AG04450 (cell line): ENCODE results near the gene POLR1A. TPM values are rescaled to one million over a fixed set of nuclear protein-coding genes. Genes with fewer than 3 reads are reported as not detected.

Experiments used
- CTCF ChIA-PET: fragments of 300-600, 350-600 bp; formaldehyde crosslinking; extraction: SDS; loops from one replicate; lab custom pipeline; 2022; ENCODE audit warnings: antibody characterized with exemption, inconsistent platforms; lab: Charles Lee
- POLR2A ChIA-PET: fragments of 350-600 bp; formaldehyde crosslinking; extraction: SDS; loops from one replicate; lab custom pipeline; 2021; ENCODE audit warnings: antibody characterized with exemption, inconsistent platforms; lab: Yijun Ruan, JAX
- DNase-seq: peaks from one replicate; pipeline ENCODE4 v3.0.0-alpha.2; 2011; ENCODE audit warnings: low read depth, low spot score
- H3K27ac ChIP-seq: one replicate; pipeline ENCODE4 v1.5.1; 2012; ENCODE audit warnings: low read depth, low read length, control low read depth
- H3K27me3 ChIP-seq: one replicate; pipeline ENCODE4 v1.6.0; 2012; ENCODE audit warnings: low read length; ENCODE audit not compliant: control insufficient read depth, insufficient read depth
- H3K4me3 ChIP-seq: 2 replicates; pipeline ENCODE4 v1.5.1; 2011; ENCODE audit warnings: mild to moderate bottlenecking, low read depth, low read length, control low read depth
- H3K9me3 ChIP-seq: 2 replicates; pipeline ENCODE4 v1.5.1; 2012; ENCODE audit warnings: low read length; ENCODE audit not compliant: control insufficient read depth, insufficient read depth
- polyA plus RNA-seq: library from polyadenylated mRNA; depleted of rRNA; stranded (reverse); fragments of >200 nt; gene quantifications from 2 replicates; pipeline ENCODE4 v1.2.3, GENCODE V29; 2011
- TF ChIP-seq, protein P1 (sequence below): IDR thresholded peaks from 2 replicates; pipeline ENCODE4 v1.5.1; 2011; ENCODE audit warnings: low read depth, low read length, control low read depth, inconsistent platforms

The POLR1A gene
- polyA plus RNA-seq, 1 experiment, result 11.1 TPM

DNA sequence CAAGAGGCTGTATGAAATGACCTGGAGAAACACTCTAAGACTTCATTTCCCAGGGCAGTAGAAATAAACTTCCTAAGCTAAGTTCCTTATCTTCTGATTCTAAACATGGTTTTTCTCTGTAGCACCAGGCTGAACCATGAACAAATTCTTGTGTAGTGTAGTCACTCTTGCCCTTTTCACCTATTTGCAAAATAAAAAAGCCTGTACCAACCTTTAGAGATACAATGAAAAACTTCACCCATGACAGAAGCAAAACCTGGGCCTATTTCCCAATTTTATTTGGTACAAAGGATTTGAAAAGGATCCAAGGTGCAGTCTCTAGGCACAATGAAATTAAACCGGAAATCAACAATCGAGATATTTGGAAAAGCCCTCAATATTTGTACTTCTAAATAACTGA lies 43.6 kb downstream of the POLR1A start:
- Histone ChIP-seq H3K27ac (no peak overlapping the region), H3K9me3 (no peaks in the 10 kb centered on the region)
- POLR2A ChIA-PET, result no interaction called here

DNA sequence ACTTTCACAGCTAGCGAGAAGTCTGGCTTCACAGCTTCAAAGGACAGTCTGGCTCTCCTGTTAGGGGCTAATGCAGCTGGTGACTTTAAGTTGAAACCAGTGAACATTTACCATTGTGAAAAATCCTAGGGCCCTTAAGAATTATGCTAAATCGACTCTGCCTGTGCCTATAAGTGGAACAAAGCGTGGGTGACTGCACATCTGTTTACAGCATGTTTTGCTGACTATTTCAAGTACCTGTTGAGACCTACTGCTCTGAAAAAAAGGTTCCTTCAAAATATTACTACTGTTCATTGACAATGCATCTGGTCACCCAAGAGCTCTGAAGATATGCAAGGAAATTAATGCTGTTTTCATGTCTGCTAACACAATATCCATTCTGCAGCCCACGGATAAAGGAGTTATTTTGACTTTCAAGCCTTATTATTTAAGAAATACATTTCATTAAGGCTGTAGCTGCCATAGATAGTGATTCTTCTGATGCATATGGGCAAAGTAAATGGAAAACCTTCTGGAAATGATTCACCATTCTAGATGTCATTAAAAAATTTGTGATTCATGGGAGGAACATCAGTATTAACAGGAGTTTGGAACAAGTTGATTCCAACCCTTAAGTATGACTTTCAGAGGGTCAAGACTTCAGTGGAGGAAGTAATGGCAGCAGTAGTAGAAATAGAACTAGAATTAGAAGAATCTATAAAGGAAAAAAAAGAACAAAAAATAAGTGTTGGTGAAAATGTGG lies 48.9 kb downstream of the POLR1A start:
- no peak for DNase-seq
- CTCF ChIA-PET, result no interaction called here
- TF ChIP-seq, protein P1, sequence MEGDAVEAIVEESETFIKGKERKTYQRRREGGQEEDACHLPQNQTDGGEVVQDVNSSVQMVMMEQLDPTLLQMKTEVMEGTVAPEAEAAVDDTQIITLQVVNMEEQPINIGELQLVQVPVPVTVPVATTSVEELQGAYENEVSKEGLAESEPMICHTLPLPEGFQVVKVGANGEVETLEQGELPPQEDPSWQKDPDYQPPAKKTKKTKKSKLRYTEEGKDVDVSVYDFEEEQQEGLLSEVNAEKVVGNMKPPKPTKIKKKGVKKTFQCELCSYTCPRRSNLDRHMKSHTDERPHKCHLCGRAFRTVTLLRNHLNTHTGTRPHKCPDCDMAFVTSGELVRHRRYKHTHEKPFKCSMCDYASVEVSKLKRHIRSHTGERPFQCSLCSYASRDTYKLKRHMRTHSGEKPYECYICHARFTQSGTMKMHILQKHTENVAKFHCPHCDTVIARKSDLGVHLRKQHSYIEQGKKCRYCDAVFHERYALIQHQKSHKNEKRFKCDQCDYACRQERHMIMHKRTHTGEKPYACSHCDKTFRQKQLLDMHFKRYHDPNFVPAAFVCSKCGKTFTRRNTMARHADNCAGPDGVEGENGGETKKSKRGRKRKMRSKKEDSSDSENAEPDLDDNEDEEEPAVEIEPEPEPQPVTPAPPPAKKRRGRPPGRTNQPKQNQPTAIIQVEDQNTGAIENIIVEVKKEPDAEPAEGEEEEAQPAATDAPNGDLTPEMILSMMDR, result no peak
- POLR2A ChIA-PET, result interaction anchor here (0.7 to 1.2 kb wide), 2 partner anchors 9 to 168 kb away, joined by 4 read pairs; no protein-coding TSS in a partner anchor
- Histone ChIP-seq H3K9me3 (no peaks in the 10 kb centered on the region; the same call in 1 of the 2 replicates), H3K4me3 (no peak overlapping the region), H3K27ac (no peak overlapping the region), H3K27me3 (no peaks in the 10 kb centered on the region)

More for the DNA sequence above, 43.6 kb downstream of the POLR1A start:
- H3K4me3 ChIP-seq, result no peak overlapping the region
- TF ChIP-seq, protein P1, result no peak
- no peaks in the 10 kb centered on the region for H3K27me3 ChIP-seq
- CTCF ChIA-PET, result interaction anchor here (1.5 to 2.9 kb wide), 2 partner anchors 18 to 235 kb away, joined by 4 to 12 read pairs; no protein-coding TSS in a partner anchor
- DNase-seq, result no peak

DNA sequence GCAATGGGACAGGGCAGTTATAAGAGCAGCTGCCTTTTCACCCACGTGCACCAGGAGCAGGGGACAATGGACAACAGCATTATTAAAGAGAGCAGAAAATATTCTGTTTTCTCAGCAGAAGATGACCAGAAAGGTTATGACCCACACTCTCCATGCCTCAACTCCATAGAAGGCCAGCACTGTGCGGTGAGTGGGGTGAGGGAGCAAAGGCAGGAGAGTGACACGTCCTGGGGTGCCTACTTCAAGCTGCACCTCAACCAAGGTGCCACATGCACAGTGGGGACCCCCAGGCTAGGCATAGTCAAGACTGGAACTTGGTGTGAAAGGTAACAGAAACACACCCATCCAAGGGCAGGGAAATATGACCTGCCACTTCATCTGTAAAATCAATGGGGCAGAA lies 50.4 kb downstream of the POLR1A start:
- TF ChIP-seq, protein P1, result no peak
- Histone ChIP-seq H3K9me3 (no peaks in the 10 kb centered on the region; the same call in 1 of the 2 replicates), H3K27me3 (no peaks in the 10 kb centered on the region), H3K4me3 (no peak overlapping the region), H3K27ac (no peak overlapping the region)
- no peak for DNase-seq
- POLR2A ChIA-PET, result interaction anchor here (1.2 kb wide), 1 partner anchor 167 kb away, joined by 4 read pairs; no protein-coding TSS in a partner anchor
- CTCF ChIA-PET, result interaction anchor here (1.7 kb wide), 1 partner anchor 228 kb away, joined by 5 read pairs; no protein-coding TSS in a partner anchor

DNA sequence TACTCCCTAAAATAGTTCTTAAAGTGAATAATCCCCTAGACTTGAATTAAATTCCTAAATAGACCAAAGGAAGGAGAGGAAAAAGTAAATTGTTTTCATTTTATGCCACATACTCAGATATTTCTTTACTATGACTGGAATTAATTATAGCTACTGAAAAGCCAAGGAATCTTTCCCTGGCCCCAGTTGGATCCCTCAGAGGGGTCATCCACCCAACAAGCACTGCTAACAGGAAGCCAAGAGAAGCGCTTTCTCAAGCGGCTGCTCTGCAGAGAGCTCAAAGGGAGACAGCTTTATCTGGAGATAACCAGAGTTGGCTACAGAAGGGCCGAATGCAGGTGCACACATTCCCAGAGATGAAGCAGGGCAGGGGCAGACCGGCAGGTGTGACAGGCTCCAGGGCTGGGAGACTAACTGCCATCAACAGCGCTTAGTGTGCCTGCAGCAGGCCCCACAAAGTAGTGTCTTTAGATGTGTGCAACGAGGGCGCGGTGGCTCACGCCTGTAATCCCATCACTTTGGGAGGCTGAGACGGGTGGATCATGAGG lies 51.1 kb downstream of the POLR1A start:
- ChIA-PET POLR2A (no interaction called here), CTCF (interaction anchor here (0.9 to 1.7 kb wide), 2 partner anchors 9 to 227 kb away, joined by 5 read pairs; no protein-coding TSS in a partner anchor)
- H3K9me3 ChIP-seq, result no peaks in the 10 kb centered on the region; the same call in 1 of the 2 replicates
- H3K4me3 ChIP-seq, result no peak overlapping the region
- TF ChIP-seq, protein P1, result no peak
- no peak for DNase-seq
- no peak overlapping the region for H3K27ac ChIP-seq
- H3K27me3 ChIP-seq, result no peaks in the 10 kb centered on the region

DNA sequence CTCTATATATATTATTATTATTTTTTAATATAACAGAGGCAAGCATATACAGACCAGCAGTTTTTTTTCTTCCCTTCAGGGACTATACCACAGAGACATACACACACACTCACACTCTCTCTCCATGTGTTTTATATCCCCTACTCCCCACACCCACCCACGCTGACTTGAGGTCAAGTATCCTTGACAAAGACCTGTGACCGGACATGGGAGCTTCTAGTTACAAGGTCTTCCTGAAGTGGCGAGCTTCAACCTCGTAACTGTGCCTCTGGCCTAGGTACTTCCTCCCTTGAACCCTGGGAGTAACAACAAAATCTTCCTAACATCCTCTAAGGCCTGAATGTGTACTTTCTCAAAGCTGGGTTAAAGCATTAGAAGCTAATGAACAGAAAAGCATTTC lies 52.5 kb downstream of the POLR1A start:
- Histone ChIP-seq H3K27ac (no peak overlapping the region), H3K27me3 (no peaks in the 10 kb centered on the region), H3K4me3 (no peak overlapping the region), H3K9me3 (no peaks in the 10 kb centered on the region; the same call in 1 of the 2 replicates)
- TF ChIP-seq, protein P1, result no peak
- no peak for DNase-seq
- POLR2A ChIA-PET, result no interaction called here
- CTCF ChIA-PET, result interaction anchor here (1.3 kb wide), 1 partner anchor 225 kb away, joined by 3 read pairs; no protein-coding TSS in a partner anchor
